H1 (cell line): Measurements from ENCODE around the gene IQCN. TPM values are rescaled to one million over a fixed set of nuclear protein-coding genes. Genes with fewer than 3 reads are reported as not detected.

Experiments
- BACH1 ChIP-seq: IDR thresholded peaks from 2 replicates; pipeline ENCODE4 v1.6.1; 2012; ENCODE audit warnings: low read length, improper control_type of control experiment
- BCL11A ChIP-seq, 2 experiments: IDR thresholded peaks; one replicate each; pipeline ENCODE4 v1.6.1; 2011; ENCODE audit warnings: low read depth in 2 of 2, low read length in 2 of 2, mild to moderate bottlenecking in 2 of 2
- EGR1 ChIP-seq: IDR thresholded peaks from 2 replicates; pipeline ENCODE4 v1.6.1; 2011; ENCODE audit warnings: low read depth, low read length, borderline replicate concordance
- EP300 ChIP-seq, 2 experiments: IDR thresholded peaks; 1 replicate in 1 of 2; 2 replicates in 1 of 2; pipeline ENCODE4 v1.6.1; 2011 to 2012; ENCODE audit warnings: low read depth in 2 of 2, low read length in 2 of 2, mild to moderate bottlenecking in 2 of 2, borderline replicate concordance in 1 of 2, inconsistent platforms in 1 of 2, moderate library complexity in 1 of 2
- EZH2 ChIP-seq: fragments of 200-600 bp; sonication (generic); IDR thresholded peaks from 2 replicates; pipeline ENCODE4 v1.7.1; 2012; ENCODE audit warnings: low read depth, mild to moderate bottlenecking, moderate library complexity, low read length, inconsistent platforms; ENCODE audit not compliant: severe bottlenecking
- FOSL1 ChIP-seq: IDR thresholded peaks from 2 replicates; pipeline ENCODE4 v1.6.1; 2011; ENCODE audit warnings: mild to moderate bottlenecking, low read depth, low read length, moderate library complexity; ENCODE audit not compliant: insufficient read depth
- HDAC2 ChIP-seq, 2 experiments: fragments of 300-600 bp in 1 of 2; sonication (generic) in 1 of 2; IDR thresholded peaks; 2 replicates each; pipeline ENCODE4 v1.6.1; 2011 to 2012; ENCODE audit warnings: low read depth in 2 of 2, low read length in 2 of 2, mild to moderate bottlenecking in 2 of 2, moderate library complexity in 2 of 2, borderline replicate concordance in 1 of 2, inconsistent platforms in 1 of 2
- KDM4A ChIP-seq: IDR thresholded peaks from one replicate; pipeline ENCODE4 v1.7.1; 2012; ENCODE audit warnings: low read depth, mild to moderate bottlenecking, moderate library complexity, low read length, inconsistent platforms; ENCODE audit not compliant: severe bottlenecking
- NRF1 ChIP-seq: IDR thresholded peaks from 2 replicates; pipeline ENCODE4 v1.6.1; 2011; ENCODE audit warnings: mild to moderate bottlenecking, low read depth, low read length, improper control_type of control experiment
- PHF8 ChIP-seq: fragments of 200-600 bp; sonication (generic); conservative IDR thresholded peaks from 2 replicates; pipeline ENCODE4 v1.7.1; 2012; ENCODE audit warnings: low read depth, mild to moderate bottlenecking, inconsistent platforms, low read length, moderate library complexity
- POLR2AphosphoS5 ChIP-seq: IDR thresholded peaks from 2 replicates; pipeline ENCODE4 v1.6.1; 2011; ENCODE audit warnings: low read depth, low read length
- POU5F1 ChIP-seq: IDR thresholded peaks from 2 replicates; pipeline ENCODE4 v1.6.1; 2011; ENCODE audit warnings: low read depth, mild to moderate bottlenecking, low read length, moderate library complexity
- RFX5 ChIP-seq: IDR thresholded peaks from 2 replicates; pipeline ENCODE4 v1.6.1; 2011; ENCODE audit warnings: low read depth, low read length, improper control_type of control experiment, borderline replicate concordance
- RNF2 ChIP-seq: fragments of 200-900, 300-1000 bp; sonication (generic); IDR thresholded peaks from 2 replicates; pipeline ENCODE4 v1.7.1; 2016; ENCODE audit warnings: borderline replicate concordance, low read depth, mild to moderate bottlenecking, antibody characterized with exemption, low read length; ENCODE audit not compliant: poor library complexity, severe bottlenecking; ENCODE audit errors: missing control alignments
- RXRA ChIP-seq: IDR thresholded peaks from 2 replicates; pipeline ENCODE4 v1.6.1; 2011; ENCODE audit warnings: low read depth, mild to moderate bottlenecking, low read length, moderate library complexity; ENCODE audit not compliant: insufficient read depth
- SIN3A ChIP-seq, 2 experiments: IDR thresholded peaks in 1 of 2; conservative IDR thresholded peaks in 1 of 2; 2 replicates each; pipeline ENCODE4 v1.6.1; 2011 to 2012; ENCODE audit warnings: low read length in 2 of 2, improper control_type of control experiment in 1 of 2, low read depth in 1 of 2, mild to moderate bottlenecking in 1 of 2
- SIRT6 ChIP-seq: IDR thresholded peaks from one replicate; pipeline ENCODE4 v1.7.1; 2012; ENCODE audit warnings: low read length, inconsistent platforms
- SUZ12 ChIP-seq: fragments of 200-600 bp; sonication (generic); IDR thresholded peaks from 2 replicates; pipeline ENCODE4 v1.6.1; 2012; ENCODE audit warnings: mild to moderate bottlenecking, inconsistent platforms, low read length, moderate library complexity, mixed read lengths
- TCF12 ChIP-seq: IDR thresholded peaks from 2 replicates; pipeline ENCODE4 v1.6.1; 2011; ENCODE audit warnings: low read depth, mild to moderate bottlenecking, low read length
- USF2 ChIP-seq: IDR thresholded peaks from 2 replicates; pipeline ENCODE4 v1.6.1; 2011; ENCODE audit warnings: low read length, improper control_type of control experiment
- YY1 ChIP-seq: IDR thresholded peaks from 2 replicates; pipeline ENCODE4 v1.6.1; 2011; ENCODE audit warnings: low read depth, mild to moderate bottlenecking, low read length
- polyA plus RNA-seq, 7 experiments: library from polyadenylated mRNA; depleted of rRNA in 3 of 7; stranded (reverse) in 5 of 7; unstranded in 2 of 7; fragments of >200 nt in 5 of 7; fragments of 200-250 nt in 2 of 7; gene quantifications; 1 replicate in 5 of 7; 2 replicates in 1 of 7; 4 replicates in 1 of 7; pipeline versions ENCODE4 v1.2.1 to v1.2.3, GENCODE V29; 2011 to 2013; ENCODE audit warnings: missing spikeins in 2 of 7, mixed read lengths in 2 of 7
- total RNA-seq: library from RNA; stranded (reverse); fragmentation: NEBNext Ultra II Directional; extraction: Animal tissue kit (Norgen Biotek cat#: 25700); gene quantifications from 2 replicates; pipeline ENCODE4 v1.2.1, GENCODE V29; 2021
- TF ChIP-seq, protein P1 (sequence below): IDR thresholded peaks from 2 replicates; pipeline ENCODE4 v1.6.1; 2012; ENCODE audit warnings: inconsistent platforms

The IQCN gene
- total and polyA plus RNA-seq, 2 of the 8 experiments (the other 6 are each of a cell fraction or from before 2014, with no cell fraction given), result 0.36 to 1.0 TPM

DNA sequence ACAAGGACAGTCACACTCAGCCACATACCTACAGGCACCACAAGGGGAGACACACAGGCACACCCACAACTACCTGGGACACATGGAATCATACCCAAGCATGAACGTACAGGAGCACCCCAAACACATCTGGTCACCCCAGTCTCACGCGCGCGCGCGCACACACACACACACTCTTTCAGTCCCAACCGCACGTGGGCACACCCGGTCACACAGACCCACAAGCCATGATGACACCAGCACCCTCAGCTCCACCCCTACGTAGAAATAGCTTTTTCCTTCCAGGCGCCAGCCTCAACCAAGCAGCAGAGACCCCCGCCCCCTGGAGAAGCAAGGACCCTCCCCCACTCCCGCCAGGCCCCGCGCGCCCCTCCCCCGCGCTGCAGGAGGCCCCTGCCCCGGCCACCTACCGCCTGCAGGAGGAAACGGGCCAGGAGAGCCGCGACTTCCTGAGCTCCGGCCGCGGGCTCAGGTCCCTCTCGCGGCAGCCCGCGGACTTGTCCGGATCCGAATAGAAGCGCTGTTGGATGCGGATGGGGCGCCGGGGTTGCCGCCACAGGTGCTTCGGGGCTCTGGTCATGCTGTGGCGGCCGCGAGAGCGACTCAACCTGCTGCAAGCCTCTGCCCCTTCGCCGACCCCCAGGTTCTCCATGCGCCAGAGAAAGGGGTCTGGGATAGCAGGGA, 41.6 kb downstream of the IQCN start (continued):
- TF ChIP-seq POU5F1, result no peak
- TF ChIP-seq USF2, result no peak
- no peak for TF ChIP-seq RXRA
- TF ChIP-seq SIRT6, result no peak
- TF ChIP-seq PHF8, result no peak
- no peak for TF ChIP-seq EZH2
- no peak for TF ChIP-seq EP300 (IDR thresholded peaks at IDR 0.05; ENCODE audit: borderline replicate concordance in 1 of 2, low read depth in 2 of 2, low read length in 2 of 2)
- TF ChIP-seq YY1, result no peak
- no peak for TF ChIP-seq SUZ12
- no peak for TF ChIP-seq SIN3A (conservative IDR thresholded peaks at IDR 0.05 in 1 of 2, IDR thresholded peaks at IDR 0.05 in 1 of 2; ENCODE audit: low read depth in 1 of 2, low read length in 2 of 2)
- no peak for TF ChIP-seq FOSL1
- no peak for TF ChIP-seq EGR1
- no peak for TF ChIP-seq RNF2
- no peak for TF ChIP-seq POLR2AphosphoS5
- TF ChIP-seq NRF1, result no peak
- no peak for TF ChIP-seq HDAC2 (IDR thresholded peaks at IDR 0.05; ENCODE audit: borderline replicate concordance in 1 of 2, low read depth in 2 of 2, low read length in 2 of 2)
- no peak for TF ChIP-seq RFX5
- peak; percentile 2 for TF ChIP-seq KDM4A
- no peak for TF ChIP-seq TCF12
- no peak for TF ChIP-seq BACH1
- TF ChIP-seq, protein P1, sequence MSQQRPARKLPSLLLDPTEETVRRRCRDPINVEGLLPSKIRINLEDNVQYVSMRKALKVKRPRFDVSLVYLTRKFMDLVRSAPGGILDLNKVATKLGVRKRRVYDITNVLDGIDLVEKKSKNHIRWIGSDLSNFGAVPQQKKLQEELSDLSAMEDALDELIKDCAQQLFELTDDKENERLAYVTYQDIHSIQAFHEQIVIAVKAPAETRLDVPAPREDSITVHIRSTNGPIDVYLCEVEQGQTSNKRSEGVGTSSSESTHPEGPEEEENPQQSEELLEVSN, result no peak
- TF ChIP-seq BCL11A (IDR thresholded peaks at IDR 0.05; ENCODE audit: low read depth in 2 of 2, low read length in 2 of 2), result no peak
